Measurements from ENCODE around the gene UXT. TPM values are rescaled to one million over a fixed set of nuclear protein-coding genes. Genes with fewer than 3 reads are reported as not detected.

The UXT gene
- total and polyA plus RNA-seq, 2 experiments from 2014 or later = 58.4 to 141 TPM

- Mint-ChIP-seq H3K27me3 (ENCODE audit: insufficient read depth, low read depth, poor library complexity) (peaks cover 9% of the 10 kb centered on the region), H3K27ac (no peak overlapping the region), H3K4me3 (no peak overlapping the region), H3K9me3 (peaks cover 7% of the 10 kb centered on the region; the same call in 2 of the 3 replicates), H3K4me1 (no peaks in the 10 kb centered on the region), H3K36me3 (ENCODE audit: low read depth) (peaks cover 4% of the 10 kb centered on the region; the same call in 2 of the 3 replicates)
- Histone ChIP-seq H3K79me2 (replicated peaks; ENCODE audit: insufficient read depth) (peaks cover 5% of the 10 kb centered on the region; the same call in 1 of the 2 replicates), H3F3A (replicated peaks; ENCODE audit: low read depth) (no peaks in the 10 kb centered on the region), H3K27ac (ENCODE audit: low read depth) (no peak overlapping the region), H3K9me2 (ENCODE audit: insufficient read depth) (no peaks in the 10 kb centered on the region), H3K4me1 (ENCODE audit: insufficient read depth) (no peaks in the 10 kb centered on the region; the same call in 1 of the 2 replicates), H3K4me3 (no peak overlapping the region), H3K36me3 (ENCODE audit: insufficient read depth) (no peaks in the 10 kb centered on the region), H2AFZ (no peak overlapping the region), H3K27me3 (ENCODE audit: insufficient read depth) (peaks cover 12% of the 10 kb centered on the region; the same call in 1 of the 2 replicates), H3K4me2 (no peak overlapping the region), H4K20me1 (replicated peaks; ENCODE audit: insufficient read depth) (no peaks in the 10 kb centered on the region)
- TF ChIP-seq NANOG (IDR thresholded peaks at IDR 0.05; ENCODE audit: borderline replicate concordance) = no peak
- no peak for TF ChIP-seq POLR2AphosphoS5 (IDR thresholded peaks at IDR 0.05; ENCODE audit: low read depth)
- no peak for TF ChIP-seq ETS1 (IDR thresholded peaks at IDR 0.05)
- TF ChIP-seq REST (IDR thresholded peaks at IDR 0.05; ENCODE audit: unreplicated experiment) = no peak
- no peak for TF ChIP-seq ZNF331 (CRISPR knock-in tag; IDR thresholded peaks at IDR 0.05; ENCODE audit: low read depth)
- TF ChIP-seq CREB1 (CRISPR knock-in tag; IDR thresholded peaks at IDR 0.05; ENCODE audit: low read depth) = no peak
- TF ChIP-seq JUNB (IDR thresholded peaks at IDR 0.05; ENCODE audit: unreplicated experiment) = no peak
- no peak for TF ChIP-seq EZH2 (IDR thresholded peaks at IDR 0.05; ENCODE audit: low read depth, unreplicated experiment)
- no peak for TF ChIP-seq STAT1 (IDR thresholded peaks at IDR 0.05; ENCODE audit: unreplicated experiment)
- TF ChIP-seq CTCF (conservative IDR thresholded peaks at IDR 0.05; ENCODE audit: low read depth in 2 of 2) = no peak
- TF ChIP-seq ZNF114 (CRISPR knock-in tag; IDR thresholded peaks at IDR 0.05) = no peak
- TF ChIP-seq ZNF462 (CRISPR knock-in tag; IDR thresholded peaks at IDR 0.05) = no peak
- no peak for TF ChIP-seq EZH2phosphoT487 (IDR thresholded peaks at IDR 0.05; ENCODE audit: unreplicated experiment)
- no peak for DNase-seq (ENCODE audit: low spot score)
- no peak for ATAC-seq
Measured at GRCh38 chrX:47662144-47662657, 3.2 kb upstream of the UXT start.
